HG02884 (cell line): Measurements from ENCODE around the gene TTC38.

Source experiments
- ATAC-seq: cut with Tn5 transposase; IDR thresholded peaks from one replicate; pipeline ENCODE4 v1.9.1; 2021; ENCODE audit warnings: mild to moderate bottlenecking, moderate library complexity; ENCODE audit not compliant: unreplicated experiment

TTC38 gene

GRCh38 chr22:46267431-46268279 is at the start of gene TTC38:
TSS of gene TTC38 (plus strand) at chr22:46268008. CDS start at chr22:46268040, 32 bp downstream.
- ATAC-seq: no peak

GRCh38 chr22:46219636-46220035 is 48.2 kb upstream of the TTC38 start:
- no peak for ATAC-seq

GRCh38 chr22:46220921-46221320 is 46.9 kb upstream of the TTC38 start:
- no peak for ATAC-seq

- no peak for ATAC-seq
Observed at GRCh38 chr22:46224044-46224897, 43.5 kb upstream of the TTC38 start.

- no peak for ATAC-seq
Observed at GRCh38 chr22:46224898-46225290, 42.9 kb upstream of the TTC38 start.

- no peak for ATAC-seq
Observed at GRCh38 chr22:46225631-46226030, 42.2 kb upstream of the TTC38 start.

- ATAC-seq: no peak
Observed at GRCh38 chr22:46226577-46226976, 41.2 kb upstream of the TTC38 start.

- no peak for ATAC-seq
Observed at GRCh38 chr22:46229701-46230100, 38.1 kb upstream of the TTC38 start.

GRCh38 chr22:46230262-46230901 is 37.4 kb upstream of the TTC38 start:
- no peak for ATAC-seq

GRCh38 chr22:46233231-46233630 is 34.6 kb upstream of the TTC38 start:
- no peak for ATAC-seq

- ATAC-seq: no peak
Observed at GRCh38 chr22:46234969-46235368, 32.8 kb upstream of the TTC38 start.

- ATAC-seq: no peak
Observed at GRCh38 chr22:46237453-46238124, 30.2 kb upstream of the TTC38 start.

GRCh38 chr22:46238541-46238940 is 29.3 kb upstream of the TTC38 start:
- ATAC-seq: no peak

GRCh38 chr22:46239261-46240048 is 28.4 kb upstream of the TTC38 start:
- no peak for ATAC-seq

GRCh38 chr22:46240073-46240472 is 27.7 kb upstream of the TTC38 start:
- no peak for ATAC-seq

- no peak for ATAC-seq
Observed at GRCh38 chr22:46240506-46240905, 27.3 kb upstream of the TTC38 start.

- no peak for ATAC-seq
Observed at GRCh38 chr22:46240907-46241306, 26.9 kb upstream of the TTC38 start.

GRCh38 chr22:46241396-46242007 is 26.3 kb upstream of the TTC38 start:
- no peak for ATAC-seq

GRCh38 chr22:46242076-46242475 is 25.7 kb upstream of the TTC38 start:
- no peak for ATAC-seq

- no peak for ATAC-seq
Observed at GRCh38 chr22:46244771-46245170, 23.0 kb upstream of the TTC38 start.
